ENCODE data around the gene TSTD1. TPM values are rescaled to one million over a fixed set of nuclear protein-coding genes. Genes with fewer than 3 reads are reported as not detected.
"Not testable (repeated sequence)": the region's sequence is repeated elsewhere in the genome, so short reads cannot be mapped to it uniquely, and the experiment has no call there.

The TSTD1 gene
- total RNA-seq, 1 donor from 2014 or later = 49.7 TPM

GRCh38 chr1:161000736-161001480 is 37.9 kb downstream of the TSTD1 start:
- H3K4me1 Mint-ChIP-seq = peaks cover 8% of the 10 kb centered on the region

GRCh38 chr1:160999376-160999775 is 39.4 kb downstream of the TSTD1 start:
- no peak for DNase-seq
- Mint-ChIP-seq H3K4me3 (no peak overlapping the region), H3K27me3 (no peaks in the 10 kb centered on the region), H3K4me1 (peaks cover 17% of the 10 kb centered on the region), H3K36me3 (ENCODE audit: low read depth) (peaks cover 9% of the 10 kb centered on the region), H3K9me3 (no peaks in the 10 kb centered on the region), H3K27ac (no peak overlapping the region)
- intact Hi-C loops (cut with micrococcal nuclease) = no loop called here

More at GRCh38 chr1:161000736-161001480, 37.9 kb downstream of the TSTD1 start:
- Mint-ChIP-seq H3K36me3 (ENCODE audit: low read depth) (peaks cover 9% of the 10 kb centered on the region), H3K4me3 (no peak overlapping the region), H3K9me3 (no peaks in the 10 kb centered on the region), H3K27ac (no peak overlapping the region), H3K27me3 (no peaks in the 10 kb centered on the region)
- intact Hi-C loops (cut with micrococcal nuclease) = no loop called here
- DNase-seq = no peak

- intact Hi-C loops (cut with micrococcal nuclease) = loop anchor here (2.0 kb wide), 2 partner anchors 47 to 101 kb away; partner anchors contain the start of genes KLHDC9 and USF1
- H3K4me1 Mint-ChIP-seq = peaks cover 17% of the 10 kb centered on the region
- no peaks in the 10 kb centered on the region for H3K9me3 Mint-ChIP-seq
- H3K27ac Mint-ChIP-seq = peak overlapping the region; percentile 34
- no peak overlapping the region for H3K4me3 Mint-ChIP-seq
- DNase-seq = peak; percentile 85
- H3K36me3 Mint-ChIP-seq (ENCODE audit: low read depth) = peaks cover 9% of the 10 kb centered on the region
- H3K27me3 Mint-ChIP-seq = no peaks in the 10 kb centered on the region
Measured at GRCh38 chr1:160997323-160998038, 41.3 kb downstream of the TSTD1 start.

- DNase-seq = no peak
- Mint-ChIP-seq H3K27ac (no peak overlapping the region), H3K4me3 (no peak overlapping the region), H3K36me3 (ENCODE audit: low read depth) (peaks cover 9% of the 10 kb centered on the region), H3K9me3 (no peaks in the 10 kb centered on the region), H3K4me1 (peaks cover 17% of the 10 kb centered on the region), H3K27me3 (no peaks in the 10 kb centered on the region)
- intact Hi-C loops (cut with micrococcal nuclease) = loop anchor here (2.0 kb wide), 2 partner anchors 49 to 103 kb away; partner anchors contain the start of genes KLHDC9 and USF1
Measured at GRCh38 chr1:160996178-160996577, 42.6 kb downstream of the TSTD1 start.

- H3K36me3 Mint-ChIP-seq (ENCODE audit: low read depth) = no peaks in the 10 kb centered on the region
- H3K9me3 Mint-ChIP-seq = no peaks in the 10 kb centered on the region
- H3K4me3 Mint-ChIP-seq = no peak overlapping the region
- H3K27ac Mint-ChIP-seq = no peak overlapping the region
- no peak for DNase-seq
- intact Hi-C loops (cut with micrococcal nuclease) = no loop called here
- H3K27me3 Mint-ChIP-seq = peaks cover 2% of the 10 kb centered on the region
- peaks cover 24% of the 10 kb centered on the region for H3K4me1 Mint-ChIP-seq
Measured at GRCh38 chr1:160993544-160994193, 45.1 kb downstream of the TSTD1 start.

GRCh38 chr1:160992036-160992435 is 46.7 kb downstream of the TSTD1 start:
- H3K27ac Mint-ChIP-seq; H3K27me3 Mint-ChIP-seq; DNase-seq; H3K9me3 Mint-ChIP-seq; intact Hi-C loops (cut with micrococcal nuclease); H3K4me3 Mint-ChIP-seq; H3K36me3 Mint-ChIP-seq (ENCODE audit: low read depth): not testable (repeated sequence)
- peaks cover 20% of the 10 kb centered on the region for H3K4me1 Mint-ChIP-seq

Other genes with a start within 250 kb of the TSTD1 start
- gene LY9, start 242.8 kb downstream of the TSTD1 start, total RNA-seq = 0.30 and 0.85 TPM in 2 replicates
- gene CD244, start 176.1 kb downstream of the TSTD1 start, total RNA-seq = not detected in 2 replicates
- not detected in 2 replicates for gene ITLN1, start 153.8 kb downstream of the TSTD1 start, total RNA-seq
- gene ITLN2, start 84.2 kb downstream of the TSTD1 start, total RNA-seq = not detected in 2 replicates
- gene F11R, start 17.8 kb downstream of the TSTD1 start, total RNA-seq = 9.1 and 21.4 TPM in 2 replicates
- 46.5 and 48.6 TPM in 2 replicates for gene USF1, start 7.0 kb upstream of the TSTD1 start, total RNA-seq
- 134 and 139 TPM in 2 replicates for gene ARHGAP30, start 30.9 kb upstream of the TSTD1 start, total RNA-seq
- gene NECTIN4, start 50.6 kb upstream of the TSTD1 start, total RNA-seq = 0.05 TPM in 1 of 2 replicates, not detected in the other
- gene KLHDC9, start 59.4 kb upstream of the TSTD1 start, total RNA-seq = not detected in 2 replicates
- 173 and 178 TPM in 2 replicates for gene PFDN2, start 79.1 kb upstream of the TSTD1 start, total RNA-seq
- gene NIT1, start 79.1 kb upstream of the TSTD1 start, total RNA-seq = 46.7 and 48.2 TPM in 2 replicates
- 45.7 and 46.2 TPM in 2 replicates for gene DEDD, start 93.7 kb upstream of the TSTD1 start, total RNA-seq
- gene UFC1, start 115.0 kb upstream of the TSTD1 start, total RNA-seq = 84.2 and 86.6 TPM in 2 replicates
- gene USP21, start 120.5 kb upstream of the TSTD1 start, total RNA-seq = 32.7 and 34.7 TPM in 2 replicates
- gene PPOX, start 127.5 kb upstream of the TSTD1 start, total RNA-seq = 28.6 and 31.1 TPM in 2 replicates
- gene B4GALT3, start 138.5 kb upstream of the TSTD1 start, total RNA-seq = 65.1 and 69.9 TPM in 2 replicates
- 0.33 and 0.66 TPM in 2 replicates for gene ADAMTS4, start 160.1 kb upstream of the TSTD1 start, total RNA-seq
- gene NDUFS2, start 163.4 kb upstream of the TSTD1 start, total RNA-seq = 88.4 and 89.6 TPM in 2 replicates
- gene FCER1G, start 176.3 kb upstream of the TSTD1 start, total RNA-seq = 0.63 TPM in 1 of 2 replicates, not detected in the other
- gene APOA2, start 184.7 kb upstream of the TSTD1 start, total RNA-seq = not detected in 2 replicates
- gene TOMM40L, start 187.1 kb upstream of the TSTD1 start, total RNA-seq = 25.6 and 28.4 TPM in 2 replicates
- gene NR1I3, start 199.2 kb upstream of the TSTD1 start, total RNA-seq = not detected in 2 replicates
- gene PCP4L1, start 219.8 kb upstream of the TSTD1 start, total RNA-seq = 0.14 TPM in 1 of 2 replicates, not detected in the other

Measured in activated CD4-positive, alpha-beta T cell treated with anti-CD3 and anti-CD28 coated beads, Interleukin-2, amount 10 ng/mL, durations not matched to agents 24 days and 14 days (primary cell).